H7 (cell line): ENCODE data around the gene STK11IP. TPM values are rescaled to one million over a fixed set of nuclear protein-coding genes. Genes with fewer than 3 reads are reported as not detected.
"Not testable (repeated sequence)": the region's sequence is repeated elsewhere in the genome, so short reads cannot be mapped to it uniquely, and the experiment has no call there.

Experiments used
- DNase-seq: peaks from one replicate; pipeline ENCODE4 v3.0.0; 2012
- H3K27me3 ChIP-seq: 2 replicates; pipeline ENCODE4 v1.6.0; 2011; ENCODE audit warnings: mild to moderate bottlenecking, low read length; ENCODE audit not compliant: control insufficient read depth, insufficient read depth
- H3K36me3 ChIP-seq: replicated peaks from 2 replicates; pipeline ENCODE4 v1.5.1; 2011; ENCODE audit warnings: low read length; ENCODE audit not compliant: control insufficient read depth, insufficient read depth
- H3K4me3 ChIP-seq: 2 replicates; pipeline ENCODE4 v1.5.1; 2011; ENCODE audit warnings: low read depth, mild to moderate bottlenecking, control low read depth, low read length, moderate library complexity; ENCODE audit not compliant: insufficient read depth
- total RNA-seq: library from RNA; depleted of rRNA; stranded (reverse); fragments of >200 nt; shearing (Covaris generic); gene quantifications from 2 replicates; pipeline ENCODE4 v1.2.3, GENCODE V29; 2014; rRNA removed

Gene STK11IP
- total RNA-seq, 1 experiment from 2014 or later = 26.6 TPM

DNA sequence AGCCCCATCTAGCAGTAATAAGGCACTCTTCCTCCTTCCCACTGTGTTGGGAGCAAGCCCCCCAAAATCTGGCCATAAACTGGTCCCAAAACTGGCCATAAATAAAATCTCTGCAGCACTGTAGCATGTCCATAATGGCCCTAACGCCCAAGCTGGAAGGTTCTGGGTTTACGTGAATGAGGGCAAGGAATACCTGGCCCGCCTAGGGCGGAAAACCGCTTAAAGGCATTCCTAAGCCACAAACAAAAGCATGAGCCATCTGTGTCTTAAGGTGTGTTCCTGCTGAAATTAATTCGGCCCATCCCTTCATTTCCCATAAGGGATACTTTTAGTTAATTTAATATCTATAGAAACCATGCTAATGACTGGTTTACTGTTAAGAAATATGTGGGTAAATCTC is 54.0 kb downstream of the STK11IP start:
- not testable (repeated sequence) for H3K36me3 ChIP-seq, H3K4me3 ChIP-seq, H3K27me3 ChIP-seq, DNase-seq

DNA sequence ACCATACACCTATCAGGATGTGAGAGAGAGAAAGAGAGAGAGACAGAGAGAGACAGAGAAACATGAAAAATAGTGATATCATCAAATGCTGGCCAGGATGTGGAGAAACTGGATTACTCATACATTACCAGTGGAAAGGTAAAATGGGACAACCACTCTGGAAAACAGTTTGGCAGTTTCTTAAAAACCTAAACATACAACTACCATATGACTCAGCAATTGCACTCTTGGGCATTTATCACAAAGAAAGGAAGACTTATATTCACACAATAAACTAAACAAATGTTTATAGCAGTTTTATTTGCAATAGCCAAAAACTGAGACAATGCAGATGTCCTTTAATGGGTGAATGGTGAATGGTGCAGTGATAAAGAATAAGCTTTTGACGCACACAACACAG is 58.9 kb downstream of the STK11IP start:
- DNase-seq = no peak
- no peaks in the 10 kb centered on the region for H3K27me3 ChIP-seq
- H3K4me3 ChIP-seq = no peak overlapping the region
- no peaks in the 10 kb centered on the region for H3K36me3 ChIP-seq

DNA sequence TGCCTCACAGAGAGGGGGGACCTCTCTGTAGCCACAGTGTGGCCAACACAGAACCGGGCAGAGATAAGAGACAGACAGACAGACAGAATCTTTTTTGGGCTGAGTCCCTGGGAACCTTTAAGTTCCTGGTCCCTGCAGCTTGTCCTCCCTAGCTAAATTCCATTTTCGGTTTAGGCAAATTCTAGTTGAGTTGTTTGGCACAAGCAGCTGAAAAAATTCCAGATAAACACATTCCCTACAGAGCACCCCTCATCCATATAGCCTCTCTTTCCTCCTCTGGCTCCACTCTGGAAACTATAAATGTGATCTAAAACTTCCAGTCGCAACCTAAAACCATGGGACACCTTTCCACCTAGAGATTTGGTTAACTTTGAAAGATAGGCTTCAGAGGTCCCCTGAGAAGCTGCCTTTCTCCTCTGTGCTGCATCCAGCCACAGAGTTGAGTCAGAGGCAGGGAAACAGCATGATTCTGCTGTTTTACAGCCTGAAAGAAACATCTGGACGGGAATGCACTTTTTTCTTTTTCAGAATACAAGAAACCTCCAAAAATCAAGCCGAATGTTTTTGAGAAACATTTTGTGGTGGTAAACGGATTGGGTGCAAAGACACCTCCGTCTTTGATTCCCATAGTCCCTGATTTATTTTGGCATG is 60.7 kb downstream of the STK11IP start:
- Histone ChIP-seq H3K27me3 (no peaks in the 10 kb centered on the region), H3K4me3 (no peak overlapping the region), H3K36me3 (no peaks in the 10 kb centered on the region)
- DNase-seq = no peak

DNA sequence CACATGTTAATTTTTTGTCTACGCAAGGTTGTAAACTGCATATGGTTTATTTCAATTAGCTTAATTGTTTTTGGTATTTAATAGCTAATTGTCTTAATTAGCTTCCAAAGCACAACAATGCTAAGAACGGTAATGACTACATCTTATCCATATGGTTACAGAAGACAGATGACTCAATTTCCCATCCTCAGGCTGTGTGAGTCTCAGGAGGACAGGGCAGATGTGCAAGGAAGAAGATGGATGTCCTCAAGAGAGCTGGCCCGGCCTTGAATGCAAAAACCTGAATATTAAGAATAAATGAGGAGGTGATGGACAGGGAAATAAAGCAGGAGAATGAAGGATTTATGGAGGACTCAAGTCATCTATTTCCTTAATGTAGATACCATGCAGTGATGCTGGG is 61.2 kb downstream of the STK11IP start:
- no peak for DNase-seq
- H3K27me3 ChIP-seq = no peaks in the 10 kb centered on the region
- H3K36me3 ChIP-seq = no peaks in the 10 kb centered on the region
- H3K4me3 ChIP-seq = no peak overlapping the region

DNA sequence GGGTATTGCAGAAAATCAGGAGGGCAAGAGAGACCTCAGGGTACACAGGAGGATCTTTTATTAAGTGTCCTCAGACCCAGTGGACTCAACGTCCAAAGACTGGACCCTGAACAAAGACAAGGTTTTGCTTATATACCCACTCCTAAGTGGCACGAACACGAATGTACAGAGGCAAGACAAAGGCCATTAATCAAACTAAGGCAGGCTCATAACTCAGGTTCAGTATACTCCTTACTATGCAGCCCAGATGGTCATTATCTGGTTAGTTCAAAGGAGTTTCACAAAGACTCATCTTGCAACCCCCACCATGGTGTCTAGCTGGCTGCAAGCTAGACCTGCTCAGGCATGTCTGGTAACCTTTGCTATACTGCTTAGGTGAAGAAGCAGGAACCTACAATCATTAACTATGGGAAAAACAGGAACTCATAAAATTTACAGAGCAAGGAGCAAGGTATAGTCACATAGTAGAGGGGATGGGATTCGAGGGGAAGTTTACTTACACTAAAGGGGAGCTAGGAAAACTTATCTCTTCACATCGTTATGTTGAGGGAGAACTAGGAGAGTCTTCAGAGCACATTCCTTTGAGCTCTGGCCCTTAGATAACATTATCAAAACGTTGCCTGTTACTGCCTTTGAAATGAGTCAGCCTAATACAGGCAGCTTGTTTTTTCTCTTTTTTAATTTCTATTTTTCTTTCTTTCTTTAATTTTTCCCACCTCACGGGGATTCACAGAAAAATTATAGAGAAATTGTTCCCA is 63.7 kb downstream of the STK11IP start:
- Histone ChIP-seq H3K4me3 (no peak overlapping the region), H3K27me3 (no peaks in the 10 kb centered on the region), H3K36me3 (no peaks in the 10 kb centered on the region)
- DNase-seq = no peak

DNA sequence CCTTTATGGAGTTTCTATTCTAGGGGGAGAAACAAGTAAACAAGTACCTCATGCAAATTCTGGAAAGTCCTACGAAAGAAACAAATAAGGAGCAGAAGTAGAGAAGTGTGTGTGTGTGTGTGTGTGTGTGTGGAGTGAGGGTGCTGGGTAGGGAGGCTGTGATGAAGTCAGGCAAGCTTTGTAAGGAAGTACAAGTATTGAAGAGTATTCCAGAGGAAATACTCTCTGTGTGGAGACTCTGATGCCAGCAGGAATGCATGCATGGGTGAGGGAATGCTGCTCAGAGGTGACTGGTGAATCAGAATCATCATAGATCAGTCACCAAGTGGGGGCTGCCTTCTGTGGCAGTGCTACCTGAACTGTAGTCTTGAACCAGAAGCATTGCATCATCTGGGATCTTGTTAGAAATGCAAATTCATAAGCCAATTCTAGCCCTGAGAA is 64.3 kb downstream of the STK11IP start:
- Histone ChIP-seq H3K27me3 (no peaks in the 10 kb centered on the region), H3K4me3 (no peak overlapping the region), H3K36me3 (no peaks in the 10 kb centered on the region)
- DNase-seq = no peak

DNA sequence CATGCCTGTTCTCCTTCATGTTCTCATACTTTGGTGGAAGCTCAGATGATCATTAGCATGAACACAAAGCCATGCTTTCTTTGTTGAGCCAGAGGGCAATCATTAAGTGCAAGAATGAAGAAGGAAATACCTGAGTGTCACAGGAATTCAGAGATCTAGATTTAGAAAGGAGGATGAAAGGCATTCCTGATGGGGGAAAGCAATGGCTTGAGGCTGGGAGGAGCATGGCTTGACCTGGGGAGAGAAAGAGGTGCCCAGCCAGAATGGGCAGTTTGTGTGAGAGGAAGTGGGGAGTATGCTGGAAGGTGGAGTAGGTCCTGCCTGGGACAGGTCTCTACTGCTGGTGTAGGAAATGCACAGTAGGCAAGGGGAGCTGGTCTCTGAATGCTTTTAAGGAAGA is 64.9 kb downstream of the STK11IP start:
- peak; percentile 26 for DNase-seq
- H3K27me3 ChIP-seq = no peaks in the 10 kb centered on the region
- no peaks in the 10 kb centered on the region for H3K36me3 ChIP-seq
- no peak overlapping the region for H3K4me3 ChIP-seq

DNA sequence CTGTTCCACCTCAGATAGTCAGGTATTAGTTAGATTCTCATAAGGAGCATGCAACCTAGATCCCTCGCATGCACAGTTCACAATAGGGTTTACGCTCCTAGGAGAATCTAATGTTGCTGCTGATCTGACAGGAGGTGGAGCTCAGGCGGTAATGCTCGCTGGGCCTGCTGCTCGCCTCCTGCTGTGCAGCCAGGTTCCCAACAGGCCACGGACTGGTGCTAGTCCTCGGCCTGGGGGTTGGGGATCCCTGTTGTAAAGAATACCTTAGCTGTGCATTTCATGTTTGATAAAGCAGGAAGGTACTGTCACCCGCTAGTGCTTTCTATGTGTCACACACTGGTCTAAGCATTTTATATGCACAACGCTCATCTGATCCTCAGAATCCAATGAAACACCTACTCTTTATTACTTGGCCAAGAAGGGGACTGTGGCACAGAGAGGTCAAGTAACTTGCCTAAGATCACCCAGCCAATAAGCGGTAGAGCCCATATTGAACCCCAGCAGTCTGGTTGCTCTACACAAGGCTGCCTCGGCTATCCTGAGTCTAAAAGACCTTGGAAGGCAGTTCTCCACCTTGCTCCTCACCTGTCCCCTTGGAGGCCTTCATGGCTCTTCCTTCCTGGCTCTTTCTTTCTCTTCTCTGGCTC is 65.6 kb downstream of the STK11IP start:
- Histone ChIP-seq H3K27me3 (no peaks in the 10 kb centered on the region), H3K36me3 (no peaks in the 10 kb centered on the region), H3K4me3 (no peak overlapping the region)
- no peak for DNase-seq

DNA sequence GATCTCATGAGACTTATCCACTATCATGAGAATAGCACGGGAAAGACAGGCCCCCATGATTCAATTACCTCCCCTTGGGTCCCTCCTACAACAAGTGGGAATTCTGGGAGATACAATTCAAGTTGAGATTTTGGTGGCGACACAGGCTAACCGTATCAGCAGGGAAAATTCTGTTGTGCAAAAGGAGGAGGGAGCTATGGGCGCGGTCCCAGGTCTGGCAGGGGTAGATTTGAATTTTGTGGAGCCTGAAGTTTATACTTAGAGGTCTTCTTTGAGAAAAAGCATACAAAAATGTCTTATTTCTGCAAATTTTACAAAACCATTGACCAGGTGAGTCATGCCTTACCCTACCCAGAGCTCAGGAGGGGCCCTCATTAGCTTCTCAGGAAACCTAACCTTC is 66.4 kb downstream of the STK11IP start:
- no peaks in the 10 kb centered on the region for H3K36me3 ChIP-seq
- DNase-seq = no peak
- H3K4me3 ChIP-seq = no peak overlapping the region
- no peaks in the 10 kb centered on the region for H3K27me3 ChIP-seq

DNA sequence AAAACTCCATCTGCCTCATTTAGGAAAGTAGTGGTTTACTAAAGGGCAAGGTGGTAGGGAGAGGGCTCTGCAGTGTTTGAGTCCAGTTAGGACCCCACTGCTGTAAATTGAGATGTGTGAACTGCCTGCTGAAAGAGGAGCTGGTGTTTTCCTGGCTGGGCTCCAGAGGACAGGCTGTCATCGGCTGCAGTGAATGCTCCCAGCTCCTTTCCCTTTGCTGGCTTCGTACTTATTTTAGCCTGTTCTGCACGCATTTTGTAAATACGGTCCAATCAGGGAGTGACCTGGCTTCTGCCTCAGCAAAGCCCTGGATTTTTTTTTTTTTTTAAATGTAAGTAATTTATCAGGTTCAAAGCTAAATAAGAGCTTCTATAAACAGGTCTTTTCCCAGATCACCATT is 67.3 kb downstream of the STK11IP start:
- Histone ChIP-seq H3K27me3 (no peaks in the 10 kb centered on the region), H3K4me3 (no peak overlapping the region), H3K36me3 (no peaks in the 10 kb centered on the region)
- no peak for DNase-seq

DNA sequence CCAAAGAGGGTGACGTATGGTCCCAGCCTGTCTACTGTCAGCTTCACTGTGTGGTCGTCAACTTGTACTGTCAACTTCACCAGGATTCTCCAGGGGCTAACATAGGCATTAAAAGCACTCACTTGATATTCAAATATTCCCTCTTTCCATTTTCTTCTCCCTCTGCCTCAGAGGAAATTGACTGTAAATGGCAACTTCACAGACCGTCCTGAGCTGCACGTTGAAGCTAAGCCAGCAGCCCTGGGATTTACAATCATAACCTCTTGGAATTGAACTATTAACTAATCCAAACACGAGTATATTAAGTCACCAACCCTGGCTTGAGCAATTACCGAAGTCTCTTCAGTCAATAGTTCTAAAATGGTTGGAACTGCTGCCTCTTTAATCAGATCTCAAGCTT is 68.3 kb downstream of the STK11IP start:
- DNase-seq = no peak

More for the DNA sequence above, 68.3 kb downstream of the STK11IP start:
- H3K36me3 ChIP-seq = no peaks in the 10 kb centered on the region
- H3K27me3 ChIP-seq = no peaks in the 10 kb centered on the region
- no peak overlapping the region for H3K4me3 ChIP-seq

Other genes starting within 250 kb of the STK11IP start
- 44.8 and 55.5 TPM in 2 replicates for gene DNPEP, start 209.9 kb upstream of the STK11IP start, total RNA-seq
- gene DES, start 179.5 kb upstream of the STK11IP start, total RNA-seq = 14.7 and 18.8 TPM in 2 replicates
- 25.3 and 27.4 TPM in 2 replicates for gene SPEG, start 163.0 kb upstream of the STK11IP start, total RNA-seq
- gene GMPPA, start 99.0 kb upstream of the STK11IP start, total RNA-seq = 53.4 and 71.7 TPM in 2 replicates
- gene ASIC4, start 83.4 kb upstream of the STK11IP start, total RNA-seq = 0.07 and 1.2 TPM in 2 replicates
- gene CHPF, start 54.0 kb upstream of the STK11IP start, total RNA-seq = 104 and 113 TPM in 2 replicates
- gene TMEM198, start 53.8 kb upstream of the STK11IP start, total RNA-seq = 2.9 and 4.2 TPM in 2 replicates
- gene OBSL1, start 26.3 kb upstream of the STK11IP start, total RNA-seq = 155 and 158 TPM in 2 replicates
- 1.8 and 6.5 TPM in 2 replicates for gene INHA, start 25.5 kb upstream of the STK11IP start, total RNA-seq
- 6.9 and 8.2 TPM in 2 replicates for gene SLC4A3, start 29.8 kb downstream of the STK11IP start, total RNA-seq